Fibroblast of mammary gland (primary cell): ENCODE results near the gene PLA2G4E.

ENCODE experiments used
- DNase-seq: peaks from one replicate; pipeline ENCODE4 v3.0.0-alpha.2; 2010; ENCODE audit warnings: low read depth
- H3K4me3 ChIP-seq: 2 replicates; pipeline ENCODE4 v1.5.1; 2011; ENCODE audit warnings: low read depth, mild to moderate bottlenecking, low read length, moderate library complexity; ENCODE audit not compliant: control insufficient read depth
- CTCF ChIP-seq: conservative IDR thresholded peaks from 2 replicates; pipeline ENCODE4 v1.5.1; 2011; ENCODE audit warnings: low read depth, low read length, inconsistent platforms; ENCODE audit not compliant: control insufficient read depth, insufficient read depth

PLA2G4E gene

GRCh38 chr15:42053010-42053409, 32.2 kb upstream of the PLA2G4E start:
- H3K4me3 ChIP-seq: no peak overlapping the region
- no peak for DNase-seq
- TF ChIP-seq CTCF: no peak

- H3K4me3 ChIP-seq: no peak overlapping the region
Measured at GRCh38 chr15:42050484-42051255, 29.8 kb upstream of the PLA2G4E start.

GRCh38 chr15:42048821-42049200, 28.0 kb upstream of the PLA2G4E start:
- no peak for TF ChIP-seq CTCF
- no peak for DNase-seq

More at GRCh38 chr15:42050484-42051255, 29.8 kb upstream of the PLA2G4E start:
- TF ChIP-seq CTCF: no peak
- DNase-seq: no peak

GRCh38 chr15:42048080-42048820, 27.4 kb upstream of the PLA2G4E start:
- no peak overlapping the region for H3K4me3 ChIP-seq
- DNase-seq: no peak
- no peak for TF ChIP-seq CTCF

More at GRCh38 chr15:42048821-42049200, 28.0 kb upstream of the PLA2G4E start:
- H3K4me3 ChIP-seq: no peak overlapping the region

- DNase-seq: no peak
- no peak for TF ChIP-seq CTCF
- no peak overlapping the region for H3K4me3 ChIP-seq
Measured at GRCh38 chr15:42046597-42046996, 25.8 kb upstream of the PLA2G4E start.

GRCh38 chr15:42045211-42045615, 24.4 kb upstream of the PLA2G4E start:
- no peak overlapping the region for H3K4me3 ChIP-seq
- no peak for DNase-seq
- TF ChIP-seq CTCF: no peak
